HEK293 (cell line): ENCODE measurements around the gene HYKK.

ENCODE experiments used
- GLIS1 ChIP-seq: fragments of 450-650 bp; formaldehyde crosslinking; IDR thresholded peaks from 2 replicates; pipeline ENCODE4 v1.5.1; 2016; ENCODE audit warnings: missing biosample characterization, missing genetic modification characterization
- KLF10 ChIP-seq: fragments of 450-650 bp; IDR thresholded peaks from 2 replicates; pipeline ENCODE4 v1.5.1; 2018; ENCODE audit warnings: missing biosample characterization, mild to moderate bottlenecking, missing genetic modification characterization
- KLF8 ChIP-seq: fragments of 450-650 bp; formaldehyde crosslinking; IDR thresholded peaks from 2 replicates; pipeline ENCODE4 v1.5.1; 2016; ENCODE audit warnings: missing biosample characterization, missing genetic modification characterization
- TCF7L2 ChIP-seq: IDR thresholded peaks from 2 replicates; pipeline ENCODE4 v1.6.1; 2011; ENCODE audit warnings: low read depth, mild to moderate bottlenecking, inconsistent platforms, low read length, moderate library complexity, borderline replicate concordance
- YY1 ChIP-seq: fragments of 450-650 bp; formaldehyde crosslinking; IDR thresholded peaks from 2 replicates; pipeline ENCODE4 v1.5.1; 2018; ENCODE audit warnings: missing biosample characterization, missing genetic modification characterization
- ZBTB7A ChIP-seq: fragments of 450-650 bp; formaldehyde crosslinking; IDR thresholded peaks from 2 replicates; pipeline ENCODE4 v1.5.1; 2016; ENCODE audit warnings: low read depth, missing biosample characterization, missing genetic modification characterization
- ZNF114 ChIP-seq: fragments of 450-650 bp; formaldehyde crosslinking; IDR thresholded peaks from 2 replicates; pipeline ENCODE4 v1.5.0; 2017; ENCODE audit warnings: missing biosample characterization, missing genetic modification characterization
- ZNF121 ChIP-seq: fragments of 450-650 bp; formaldehyde crosslinking; IDR thresholded peaks from 2 replicates; pipeline ENCODE4 v1.5.1; 2016; ENCODE audit warnings: missing biosample characterization, missing genetic modification characterization
- ZNF211 ChIP-seq: fragments of 450-650 bp; formaldehyde crosslinking; IDR thresholded peaks from 2 replicates; pipeline ENCODE4 v1.5.1; 2016; ENCODE audit warnings: low read depth, missing biosample characterization, missing genetic modification characterization
- ZNF473 ChIP-seq: fragments of 450-650 bp; formaldehyde crosslinking; IDR thresholded peaks from 2 replicates; pipeline ENCODE4 v1.5.1; 2017; ENCODE audit warnings: missing biosample characterization, missing genetic modification characterization
- ZNF48 ChIP-seq: fragments of 450-650 bp; formaldehyde crosslinking; IDR thresholded peaks from 2 replicates; pipeline ENCODE4 v1.5.1; 2016; ENCODE audit warnings: missing biosample characterization, missing genetic modification characterization
- ZNF555 ChIP-seq: fragments of 450-650 bp; formaldehyde crosslinking; conservative IDR thresholded peaks from 2 replicates; pipeline ENCODE4 v1.5.1; 2017; ENCODE audit warnings: missing biosample characterization, mild to moderate bottlenecking, missing genetic modification characterization, inconsistent platforms
- ZNF777 ChIP-seq: fragments of 450-650 bp; formaldehyde crosslinking; IDR thresholded peaks from 2 replicates; pipeline ENCODE4 v1.5.1; 2017; ENCODE audit warnings: missing biosample characterization, missing genetic modification characterization, borderline replicate concordance
- TF ChIP-seq, protein P1 (sequence below): fragments of 450-650 bp; formaldehyde crosslinking; IDR thresholded peaks from 2 replicates; pipeline ENCODE4 v1.5.1; 2016; ENCODE audit warnings: missing biosample characterization, missing genetic modification characterization, low read depth
- TF ChIP-seq, protein P2 (sequence below): fragments of 450-650 bp; formaldehyde crosslinking; IDR thresholded peaks from 2 replicates; pipeline ENCODE4 v1.5.1; 2016; ENCODE audit warnings: missing biosample characterization, missing genetic modification characterization
- TF ChIP-seq, protein P3 (sequence below): fragments of 450-650 bp; formaldehyde crosslinking; IDR thresholded peaks from 2 replicates; pipeline ENCODE4 v1.5.1; 2017; ENCODE audit warnings: missing biosample characterization, mild to moderate bottlenecking, missing genetic modification characterization, moderate library complexity
- TF ChIP-seq, protein P4 (sequence below): fragments of 450-650 bp; formaldehyde crosslinking; IDR thresholded peaks from 2 replicates; pipeline ENCODE4 v1.5.1; 2016; ENCODE audit warnings: missing biosample characterization, missing genetic modification characterization, borderline replicate concordance
- TF ChIP-seq, protein P5 (sequence below): fragments of 450-650 bp; formaldehyde crosslinking; IDR thresholded peaks from 2 replicates; pipeline ENCODE4 v1.5.1; 2017; ENCODE audit warnings: missing biosample characterization, missing genetic modification characterization
- TF ChIP-seq, protein P6 (sequence below): fragments of 450-650 bp; formaldehyde crosslinking; IDR thresholded peaks from 2 replicates; pipeline ENCODE4 v1.5.1; 2016; ENCODE audit warnings: missing biosample characterization, missing genetic modification characterization, low read depth
- TF ChIP-seq, protein P7 (sequence below): fragments of 450-650 bp; formaldehyde crosslinking; IDR thresholded peaks from 2 replicates; pipeline ENCODE4 v1.5.1; 2017; ENCODE audit warnings: missing biosample characterization, missing genetic modification characterization
- TF ChIP-seq, protein P8 (sequence below): fragments of 450-650 bp; formaldehyde crosslinking; IDR thresholded peaks from 2 replicates; pipeline ENCODE4 v1.5.1; 2016; ENCODE audit warnings: missing biosample characterization, missing genetic modification characterization

Gene HYKK

DNA sequence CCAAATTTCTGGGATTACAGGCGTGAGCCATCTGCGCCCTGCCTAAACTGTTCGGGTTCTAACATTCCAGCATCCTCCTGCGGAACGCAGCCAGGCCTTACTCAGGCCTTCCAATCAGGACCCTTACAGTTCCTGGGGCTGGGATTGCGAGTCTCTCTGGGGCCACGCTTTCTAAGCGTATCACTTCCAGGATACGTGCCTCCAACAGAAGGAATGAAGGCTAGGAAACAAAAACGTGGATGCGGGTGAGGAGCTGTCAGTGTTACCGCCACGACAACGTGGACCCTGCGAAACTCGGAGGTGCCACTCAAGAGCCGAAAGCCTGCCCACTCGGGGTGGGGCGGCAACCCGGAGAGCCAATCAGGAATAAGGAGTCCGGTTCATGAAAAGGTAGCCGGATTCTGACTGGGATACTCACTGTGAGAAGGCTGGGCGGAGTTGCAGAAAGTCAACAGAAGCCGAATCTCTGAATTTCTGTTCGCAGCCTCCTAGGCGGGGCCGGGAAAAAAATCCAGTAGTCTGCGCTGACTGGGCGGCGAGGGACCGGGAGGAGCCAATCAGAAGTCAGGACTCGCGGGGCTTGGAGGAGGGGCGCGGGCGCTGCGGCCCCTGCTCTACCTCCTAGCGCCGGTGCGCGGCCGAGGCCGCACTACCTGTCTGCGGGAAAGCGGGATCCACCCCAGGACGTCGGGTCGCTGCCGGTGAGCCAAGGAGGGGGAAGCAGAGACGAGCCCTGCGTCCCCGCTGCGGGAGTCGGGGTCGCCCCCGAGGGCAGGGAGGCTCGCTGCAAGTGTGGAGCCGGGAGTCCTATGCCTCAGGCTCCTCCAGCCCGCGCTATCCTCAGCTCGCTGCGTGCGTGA, at the start of gene HYKK (continued):
- TF ChIP-seq, protein P1, sequence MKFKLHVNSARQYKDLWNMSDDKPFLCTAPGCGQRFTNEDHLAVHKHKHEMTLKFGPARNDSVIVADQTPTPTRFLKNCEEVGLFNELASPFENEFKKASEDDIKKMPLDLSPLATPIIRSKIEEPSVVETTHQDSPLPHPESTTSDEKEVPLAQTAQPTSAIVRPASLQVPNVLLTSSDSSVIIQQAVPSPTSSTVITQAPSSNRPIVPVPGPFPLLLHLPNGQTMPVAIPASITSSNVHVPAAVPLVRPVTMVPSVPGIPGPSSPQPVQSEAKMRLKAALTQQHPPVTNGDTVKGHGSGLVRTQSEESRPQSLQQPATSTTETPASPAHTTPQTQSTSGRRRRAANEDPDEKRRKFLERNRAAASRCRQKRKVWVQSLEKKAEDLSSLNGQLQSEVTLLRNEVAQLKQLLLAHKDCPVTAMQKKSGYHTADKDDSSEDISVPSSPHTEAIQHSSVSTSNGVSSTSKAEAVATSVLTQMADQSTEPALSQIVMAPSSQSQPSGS (tag by site-specific recombination), result no peak
- TF ChIP-seq, protein P2, sequence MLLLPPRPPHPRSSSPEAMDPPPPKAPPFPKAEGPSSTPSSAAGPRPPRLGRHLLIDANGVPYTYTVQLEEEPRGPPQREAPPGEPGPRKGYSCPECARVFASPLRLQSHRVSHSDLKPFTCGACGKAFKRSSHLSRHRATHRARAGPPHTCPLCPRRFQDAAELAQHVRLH (tag by site-specific recombination), result 0 out of 2 replicates have a peak, but pooled peaks have one; percentile 9
- TF ChIP-seq, protein P3, sequence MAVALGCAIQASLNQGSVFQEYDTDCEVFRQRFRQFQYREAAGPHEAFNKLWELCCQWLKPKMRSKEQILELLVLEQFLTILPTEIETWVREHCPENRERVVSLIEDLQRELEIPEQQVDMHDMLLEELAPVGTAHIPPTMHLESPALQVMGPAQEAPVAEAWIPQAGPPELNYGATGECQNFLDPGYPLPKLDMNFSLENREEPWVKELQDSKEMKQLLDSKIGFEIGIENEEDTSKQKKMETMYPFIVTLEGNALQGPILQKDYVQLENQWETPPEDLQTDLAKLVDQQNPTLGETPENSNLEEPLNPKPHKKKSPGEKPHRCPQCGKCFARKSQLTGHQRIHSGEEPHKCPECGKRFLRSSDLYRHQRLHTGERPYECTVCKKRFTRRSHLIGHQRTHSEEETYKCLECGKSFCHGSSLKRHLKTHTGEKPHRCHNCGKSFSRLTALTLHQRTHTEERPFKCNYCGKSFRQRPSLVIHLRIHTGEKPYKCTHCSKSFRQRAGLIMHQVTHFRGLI (tag by site-specific recombination), result no peak
- TF ChIP-seq KLF10 (tag by site-specific recombination) (peak; percentile 62), GLIS1 (tag by site-specific recombination) (peak; percentile 67), ZNF555 (tag by site-specific recombination) (no peak), ZNF114 (no peak), YY1 (tag by site-specific recombination) (no peak), ZNF121 (tag by site-specific recombination) (no peak), ZNF777 (tag by site-specific recombination) (peak; percentile 68; the same call in 1 of the 2 replicates), ZNF48 (tag by site-specific recombination) (no peak), KLF8 (peak; percentile 62; the same call in 1 of the 2 replicates), TCF7L2 (no peak), ZNF211 (tag by site-specific recombination) (no peak), ZBTB7A (peak; percentile 51; the same call in 1 of the 2 replicates), ZNF473 (tag by site-specific recombination) (no peak)
- TF ChIP-seq, protein P4, sequence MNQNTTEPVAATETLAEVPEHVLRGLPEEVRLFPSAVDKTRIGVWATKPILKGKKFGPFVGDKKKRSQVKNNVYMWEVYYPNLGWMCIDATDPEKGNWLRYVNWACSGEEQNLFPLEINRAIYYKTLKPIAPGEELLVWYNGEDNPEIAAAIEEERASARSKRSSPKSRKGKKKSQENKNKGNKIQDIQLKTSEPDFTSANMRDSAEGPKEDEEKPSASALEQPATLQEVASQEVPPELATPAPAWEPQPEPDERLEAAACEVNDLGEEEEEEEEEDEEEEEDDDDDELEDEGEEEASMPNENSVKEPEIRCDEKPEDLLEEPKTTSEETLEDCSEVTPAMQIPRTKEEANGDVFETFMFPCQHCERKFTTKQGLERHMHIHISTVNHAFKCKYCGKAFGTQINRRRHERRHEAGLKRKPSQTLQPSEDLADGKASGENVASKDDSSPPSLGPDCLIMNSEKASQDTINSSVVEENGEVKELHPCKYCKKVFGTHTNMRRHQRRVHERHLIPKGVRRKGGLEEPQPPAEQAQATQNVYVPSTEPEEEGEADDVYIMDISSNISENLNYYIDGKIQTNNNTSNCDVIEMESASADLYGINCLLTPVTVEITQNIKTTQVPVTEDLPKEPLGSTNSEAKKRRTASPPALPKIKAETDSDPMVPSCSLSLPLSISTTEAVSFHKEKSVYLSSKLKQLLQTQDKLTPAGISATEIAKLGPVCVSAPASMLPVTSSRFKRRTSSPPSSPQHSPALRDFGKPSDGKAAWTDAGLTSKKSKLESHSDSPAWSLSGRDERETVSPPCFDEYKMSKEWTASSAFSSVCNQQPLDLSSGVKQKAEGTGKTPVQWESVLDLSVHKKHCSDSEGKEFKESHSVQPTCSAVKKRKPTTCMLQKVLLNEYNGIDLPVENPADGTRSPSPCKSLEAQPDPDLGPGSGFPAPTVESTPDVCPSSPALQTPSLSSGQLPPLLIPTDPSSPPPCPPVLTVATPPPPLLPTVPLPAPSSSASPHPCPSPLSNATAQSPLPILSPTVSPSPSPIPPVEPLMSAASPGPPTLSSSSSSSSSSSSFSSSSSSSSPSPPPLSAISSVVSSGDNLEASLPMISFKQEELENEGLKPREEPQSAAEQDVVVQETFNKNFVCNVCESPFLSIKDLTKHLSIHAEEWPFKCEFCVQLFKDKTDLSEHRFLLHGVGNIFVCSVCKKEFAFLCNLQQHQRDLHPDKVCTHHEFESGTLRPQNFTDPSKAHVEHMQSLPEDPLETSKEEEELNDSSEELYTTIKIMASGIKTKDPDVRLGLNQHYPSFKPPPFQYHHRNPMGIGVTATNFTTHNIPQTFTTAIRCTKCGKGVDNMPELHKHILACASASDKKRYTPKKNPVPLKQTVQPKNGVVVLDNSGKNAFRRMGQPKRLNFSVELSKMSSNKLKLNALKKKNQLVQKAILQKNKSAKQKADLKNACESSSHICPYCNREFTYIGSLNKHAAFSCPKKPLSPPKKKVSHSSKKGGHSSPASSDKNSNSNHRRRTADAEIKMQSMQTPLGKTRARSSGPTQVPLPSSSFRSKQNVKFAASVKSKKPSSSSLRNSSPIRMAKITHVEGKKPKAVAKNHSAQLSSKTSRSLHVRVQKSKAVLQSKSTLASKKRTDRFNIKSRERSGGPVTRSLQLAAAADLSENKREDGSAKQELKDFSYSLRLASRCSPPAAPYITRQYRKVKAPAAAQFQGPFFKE (tag by site-specific recombination), result no peak
- TF ChIP-seq, protein P5, sequence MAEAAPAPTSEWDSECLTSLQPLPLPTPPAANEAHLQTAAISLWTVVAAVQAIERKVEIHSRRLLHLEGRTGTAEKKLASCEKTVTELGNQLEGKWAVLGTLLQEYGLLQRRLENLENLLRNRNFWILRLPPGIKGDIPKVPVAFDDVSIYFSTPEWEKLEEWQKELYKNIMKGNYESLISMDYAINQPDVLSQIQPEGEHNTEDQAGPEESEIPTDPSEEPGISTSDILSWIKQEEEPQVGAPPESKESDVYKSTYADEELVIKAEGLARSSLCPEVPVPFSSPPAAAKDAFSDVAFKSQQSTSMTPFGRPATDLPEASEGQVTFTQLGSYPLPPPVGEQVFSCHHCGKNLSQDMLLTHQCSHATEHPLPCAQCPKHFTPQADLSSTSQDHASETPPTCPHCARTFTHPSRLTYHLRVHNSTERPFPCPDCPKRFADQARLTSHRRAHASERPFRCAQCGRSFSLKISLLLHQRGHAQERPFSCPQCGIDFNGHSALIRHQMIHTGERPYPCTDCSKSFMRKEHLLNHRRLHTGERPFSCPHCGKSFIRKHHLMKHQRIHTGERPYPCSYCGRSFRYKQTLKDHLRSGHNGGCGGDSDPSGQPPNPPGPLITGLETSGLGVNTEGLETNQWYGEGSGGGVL (tag by site-specific recombination), result no peak
- TF ChIP-seq, protein P6, sequence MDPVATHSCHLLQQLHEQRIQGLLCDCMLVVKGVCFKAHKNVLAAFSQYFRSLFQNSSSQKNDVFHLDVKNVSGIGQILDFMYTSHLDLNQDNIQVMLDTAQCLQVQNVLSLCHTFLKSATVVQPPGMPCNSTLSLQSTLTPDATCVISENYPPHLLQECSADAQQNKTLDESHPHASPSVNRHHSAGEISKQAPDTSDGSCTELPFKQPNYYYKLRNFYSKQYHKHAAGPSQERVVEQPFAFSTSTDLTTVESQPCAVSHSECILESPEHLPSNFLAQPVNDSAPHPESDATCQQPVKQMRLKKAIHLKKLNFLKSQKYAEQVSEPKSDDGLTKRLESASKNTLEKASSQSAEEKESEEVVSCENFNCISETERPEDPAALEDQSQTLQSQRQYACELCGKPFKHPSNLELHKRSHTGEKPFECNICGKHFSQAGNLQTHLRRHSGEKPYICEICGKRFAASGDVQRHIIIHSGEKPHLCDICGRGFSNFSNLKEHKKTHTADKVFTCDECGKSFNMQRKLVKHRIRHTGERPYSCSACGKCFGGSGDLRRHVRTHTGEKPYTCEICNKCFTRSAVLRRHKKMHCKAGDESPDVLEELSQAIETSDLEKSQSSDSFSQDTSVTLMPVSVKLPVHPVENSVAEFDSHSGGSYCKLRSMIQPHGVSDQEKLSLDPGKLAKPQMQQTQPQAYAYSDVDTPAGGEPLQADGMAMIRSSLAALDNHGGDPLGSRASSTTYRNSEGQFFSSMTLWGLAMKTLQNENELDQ (tag by site-specific recombination), result no peak
- TF ChIP-seq, protein P7, sequence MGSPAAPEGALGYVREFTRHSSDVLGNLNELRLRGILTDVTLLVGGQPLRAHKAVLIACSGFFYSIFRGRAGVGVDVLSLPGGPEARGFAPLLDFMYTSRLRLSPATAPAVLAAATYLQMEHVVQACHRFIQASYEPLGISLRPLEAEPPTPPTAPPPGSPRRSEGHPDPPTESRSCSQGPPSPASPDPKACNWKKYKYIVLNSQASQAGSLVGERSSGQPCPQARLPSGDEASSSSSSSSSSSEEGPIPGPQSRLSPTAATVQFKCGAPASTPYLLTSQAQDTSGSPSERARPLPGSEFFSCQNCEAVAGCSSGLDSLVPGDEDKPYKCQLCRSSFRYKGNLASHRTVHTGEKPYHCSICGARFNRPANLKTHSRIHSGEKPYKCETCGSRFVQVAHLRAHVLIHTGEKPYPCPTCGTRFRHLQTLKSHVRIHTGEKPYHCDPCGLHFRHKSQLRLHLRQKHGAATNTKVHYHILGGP (tag by site-specific recombination), result no peak
- TF ChIP-seq, protein P8, sequence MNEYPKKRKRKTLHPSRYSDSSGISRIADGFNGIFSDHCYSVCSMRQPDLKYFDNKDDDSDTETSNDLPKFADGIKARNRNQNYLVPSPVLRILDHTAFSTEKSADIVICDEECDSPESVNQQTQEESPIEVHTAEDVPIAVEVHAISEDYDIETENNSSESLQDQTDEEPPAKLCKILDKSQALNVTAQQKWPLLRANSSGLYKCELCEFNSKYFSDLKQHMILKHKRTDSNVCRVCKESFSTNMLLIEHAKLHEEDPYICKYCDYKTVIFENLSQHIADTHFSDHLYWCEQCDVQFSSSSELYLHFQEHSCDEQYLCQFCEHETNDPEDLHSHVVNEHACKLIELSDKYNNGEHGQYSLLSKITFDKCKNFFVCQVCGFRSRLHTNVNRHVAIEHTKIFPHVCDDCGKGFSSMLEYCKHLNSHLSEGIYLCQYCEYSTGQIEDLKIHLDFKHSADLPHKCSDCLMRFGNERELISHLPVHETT (tag by site-specific recombination), result no peak
